GM18511 (cell line): Measurements from ENCODE around the gene ANKS1B.
A peak's percentile ranks its signal among the peaks of the same experiment; 100 is the strongest.

ENCODE experiments used
- ATAC-seq: cut with Tn5 transposase; IDR thresholded peaks from one replicate; pipeline ENCODE4 v1.9.1; 2021; ENCODE audit warnings: mild to moderate bottlenecking, moderate library complexity; ENCODE audit not compliant: unreplicated experiment

Gene ANKS1B

GRCh38 chr12:98752726-98753125 lies 1232.0 kb downstream of the ANKS1B start:
- no peak for ATAC-seq

DNA sequence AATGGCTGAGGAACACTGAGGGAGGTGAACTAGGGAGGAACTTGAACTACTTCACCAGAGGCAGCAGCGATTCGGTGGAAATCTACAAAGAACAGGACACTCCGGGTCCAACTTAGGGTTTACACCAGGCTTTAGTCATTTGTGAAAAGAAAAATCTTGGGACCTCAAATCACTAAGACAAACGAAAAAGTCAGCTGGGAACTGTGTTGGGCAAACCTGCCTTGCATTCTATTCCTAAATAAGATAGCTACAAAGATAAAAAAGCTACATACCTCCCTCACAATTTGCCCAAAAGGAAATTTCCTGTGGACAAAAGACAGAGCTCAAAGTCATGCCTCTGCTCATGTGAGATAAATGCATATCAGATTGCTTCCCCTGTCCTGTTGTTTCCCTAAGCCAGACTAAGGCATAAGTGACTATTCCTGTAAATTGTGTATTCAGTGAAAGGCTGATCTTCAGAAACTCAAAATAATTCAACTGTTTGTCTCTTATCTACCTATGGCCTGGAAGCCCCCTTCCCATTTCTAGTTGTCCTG lies 1233.1 kb downstream of the ANKS1B start:
- ATAC-seq, result no peak

DNA sequence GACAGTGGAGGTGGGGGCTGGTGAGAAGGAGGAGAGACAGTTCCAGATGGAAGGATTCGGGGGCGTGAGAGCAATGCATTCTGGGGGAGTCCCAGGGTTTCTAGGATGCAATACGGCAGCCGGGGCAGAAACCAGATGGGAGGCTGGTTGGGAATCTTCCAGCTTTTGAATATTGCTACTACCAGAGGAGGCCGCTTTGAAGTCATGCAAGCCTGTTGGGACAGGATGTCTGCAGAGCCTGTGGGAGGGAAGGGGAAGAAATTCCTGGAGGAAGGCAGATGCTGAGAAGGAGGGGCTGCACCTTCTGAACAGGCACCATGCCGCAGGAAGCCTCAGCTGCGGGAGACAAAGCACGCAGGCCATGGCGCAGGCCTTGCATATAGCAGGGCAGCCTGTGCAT lies 1234.2 kb downstream of the ANKS1B start:
- ATAC-seq, result no peak

- no peak for ATAC-seq
Observed at GRCh38 chr12:98748463-98748862, 1236.3 kb downstream of the ANKS1B start.

GRCh38 chr12:98745578-98746391 lies 1239.0 kb downstream of the ANKS1B start:
- ATAC-seq, result peak; percentile 67

GRCh38 chr12:98744680-98745079 lies 1240.1 kb downstream of the ANKS1B start:
- ATAC-seq, result no peak

GRCh38 chr12:98743362-98743953 lies 1241.3 kb downstream of the ANKS1B start:
- ATAC-seq, result peak; percentile 67

- no peak for ATAC-seq
Observed at GRCh38 chr12:98741556-98742265, 1243.0 kb downstream of the ANKS1B start.

DNA sequence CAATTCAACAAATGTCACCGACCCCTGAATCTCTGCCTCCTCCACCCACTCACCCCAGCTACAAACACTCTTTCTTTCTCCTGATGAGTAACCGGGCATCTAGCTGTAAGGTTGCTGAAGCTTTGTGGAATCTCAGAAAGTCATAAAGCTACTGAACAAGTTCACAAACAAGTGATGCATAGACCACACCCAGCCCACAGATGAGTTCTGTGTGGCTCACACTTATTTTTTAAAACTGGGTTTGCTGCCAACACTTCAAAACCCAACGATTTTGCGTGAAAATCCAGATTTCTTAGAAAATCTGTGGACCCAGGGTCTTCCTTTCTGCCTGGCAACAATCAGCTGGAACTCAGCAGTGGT lies 1243.6 kb downstream of the ANKS1B start:
- ATAC-seq, result no peak

- no peak for ATAC-seq
Observed at GRCh38 chr12:98740751-98741150, 1244.0 kb downstream of the ANKS1B start.

GRCh38 chr12:98738539-98738938 lies 1246.2 kb downstream of the ANKS1B start:
- no peak for ATAC-seq

DNA sequence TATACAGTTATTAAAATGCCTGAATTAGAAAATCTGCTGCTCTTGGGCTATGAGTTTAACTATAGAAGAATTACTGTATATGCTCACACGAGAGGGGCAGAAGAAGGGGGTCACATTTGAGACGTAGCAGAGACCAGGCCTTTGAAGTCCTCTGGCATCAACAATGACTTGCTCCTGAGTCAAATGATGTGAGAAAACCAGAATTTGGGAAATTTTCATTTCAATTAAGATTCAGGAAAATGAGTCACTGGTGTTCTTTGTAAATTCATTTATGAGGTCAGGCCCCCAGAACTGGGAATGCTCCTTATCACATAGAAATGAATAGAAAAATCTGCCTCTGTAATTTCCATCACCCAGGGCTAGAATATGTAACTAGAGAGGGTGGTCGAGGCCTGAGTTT lies 1246.7 kb downstream of the ANKS1B start:
- no peak for ATAC-seq

- ATAC-seq, result no peak
Observed at GRCh38 chr12:98737322-98737712, 1247.4 kb downstream of the ANKS1B start.

DNA sequence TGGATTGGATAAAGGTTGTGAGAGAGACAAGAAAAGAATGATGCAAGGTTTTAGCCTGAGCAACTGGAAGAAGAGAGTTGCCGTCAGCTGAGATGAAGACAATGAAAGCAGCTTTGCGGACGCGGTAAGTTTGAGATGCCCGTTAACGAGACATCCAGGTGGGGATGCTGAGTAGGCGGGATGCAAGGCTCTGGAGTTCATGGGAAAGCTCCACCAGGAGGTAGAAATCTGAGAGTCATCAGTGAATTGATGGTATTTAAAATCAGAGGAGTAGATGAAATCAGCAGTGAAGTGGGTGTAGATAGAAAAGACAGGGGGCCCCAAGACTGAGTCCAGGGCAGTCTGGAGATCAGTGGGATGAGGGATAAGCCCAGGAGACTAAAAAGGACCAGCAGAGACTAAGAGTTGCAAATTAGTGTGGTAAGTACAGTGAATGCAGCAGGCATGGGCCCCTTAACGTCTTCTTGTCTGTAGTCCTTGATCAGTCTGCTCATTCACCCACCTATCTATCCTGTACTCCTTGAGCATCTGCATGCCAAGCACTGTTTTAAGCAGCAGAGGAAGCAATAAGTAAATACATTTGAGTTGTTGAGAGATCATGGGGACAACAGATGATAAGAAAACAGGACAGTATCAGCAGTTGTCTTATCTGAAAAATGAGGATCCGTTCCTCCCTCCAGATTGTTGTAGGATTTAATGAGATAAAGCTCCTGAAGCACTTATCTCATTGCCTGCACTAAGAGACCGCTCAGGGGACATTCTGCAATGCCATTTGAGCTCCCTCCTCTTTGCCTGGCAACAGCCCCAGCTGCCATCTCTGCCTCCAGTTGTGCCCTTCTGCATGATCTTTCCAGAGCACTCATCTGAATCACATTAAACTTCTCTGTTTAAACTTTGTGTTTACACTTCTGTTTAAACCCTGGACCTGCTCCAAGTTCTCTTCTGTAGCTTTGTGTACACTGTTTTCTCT lies 1248.1 kb downstream of the ANKS1B start:
- ATAC-seq, result no peak

DNA sequence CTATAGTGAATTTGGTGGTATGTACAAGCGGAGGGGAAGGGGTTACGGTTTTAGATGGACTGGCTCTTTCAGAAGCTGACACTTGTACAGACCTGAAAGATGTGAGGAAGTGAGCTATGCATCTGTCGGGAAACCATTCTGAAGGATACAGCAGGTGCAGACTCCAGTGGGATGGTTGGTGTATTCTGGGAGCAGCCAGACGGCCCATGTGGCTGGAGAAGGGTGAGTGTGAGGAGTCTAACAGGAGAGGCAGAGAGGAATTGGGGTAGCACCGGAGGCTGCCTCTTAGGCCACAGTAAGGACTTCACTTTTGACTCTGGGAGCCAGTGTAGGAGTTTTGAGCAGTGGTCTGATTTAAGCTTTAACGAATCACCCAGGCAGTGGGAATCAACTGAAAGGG lies 1248.9 kb downstream of the ANKS1B start:
- no peak for ATAC-seq

GRCh38 chr12:98733667-98734350 lies 1250.9 kb downstream of the ANKS1B start:
- ATAC-seq, result no peak

- ATAC-seq, result no peak
Observed at GRCh38 chr12:98730412-98730811, 1254.3 kb downstream of the ANKS1B start.

GRCh38 chr12:98727196-98727595 lies 1257.5 kb downstream of the ANKS1B start:
- ATAC-seq, result no peak

- ATAC-seq, result peak; percentile 77
Observed at GRCh38 chr12:98725476-98726247, 1259.1 kb downstream of the ANKS1B start.
